IMR-90 (cell line): Measurements from ENCODE around the gene FCHSD2. TPM values are rescaled to one million over a fixed set of nuclear protein-coding genes. Genes with fewer than 3 reads are reported as not detected.
A peak's percentile ranks its signal among the peaks of the same experiment; 100 is the strongest.

Source experiments
- ATAC-seq: fragments of 200-7000 bp; cut with Tn5 transposase; 2 replicates; pipeline ENCODE4 v1.9.1; 2020; ENCODE audit warnings: low read depth, mild to moderate bottlenecking, moderate library complexity
- BruUV-seq: library from RNA; stranded (reverse); fragments of 400-500 nt; replicated peaks from 2 replicates; lab custom pipeline; 2021; lab: Mats Ljungman, UMichigan
- CTCF ChIA-PET: fragments of 300-600 bp; formaldehyde crosslinking; extraction: SDS; loops from one replicate; lab custom pipeline; 2021; ENCODE audit warnings: antibody characterized with exemption; lab: Yijun Ruan, JAX
- POLR2A ChIA-PET: fragments of 300-600 bp; sonication (Branson Sonifier 250); formaldehyde crosslinking; loops from one replicate; lab custom pipeline; 2022; ENCODE audit warnings: antibody characterized with exemption; ENCODE audit not compliant: unreplicated experiment; lab: Charles Lee
- DNase-seq: peaks from one replicate; pipeline ENCODE4 v3.0.0; 2013
- H2AFZ ChIP-seq: replicated peaks from 2 replicates; pipeline ENCODE3; 2013; ENCODE audit warnings: low read length, mild to moderate bottlenecking; ENCODE audit not compliant: poor library complexity
- H2AK5ac ChIP-seq: 2 replicates; pipeline ENCODE4 v1.6.1; 2013; ENCODE audit warnings: low read depth, low read length, inconsistent platforms
- H2AK9ac ChIP-seq: replicated peaks from 2 replicates; pipeline ENCODE3; 2013; ENCODE audit warnings: mild to moderate bottlenecking, low read depth, low read length, moderate library complexity; ENCODE audit not compliant: poor library complexity
- H2BK120ac ChIP-seq: 2 replicates; pipeline ENCODE4 v1.6.1; 2013; ENCODE audit warnings: low read depth, low read length, inconsistent platforms
- H2BK15ac ChIP-seq: 3 replicates; pipeline ENCODE4 v1.6.1; 2013; ENCODE audit warnings: low read depth, low read length, inconsistent platforms
- H2BK20ac ChIP-seq: 2 replicates; pipeline ENCODE4 v1.6.1; 2013; ENCODE audit warnings: low read depth, mild to moderate bottlenecking, inconsistent platforms, low read length, moderate library complexity
- H2BK5ac ChIP-seq: 2 replicates; pipeline ENCODE4 v1.6.1; 2013; ENCODE audit warnings: mild to moderate bottlenecking, low read depth, low read length, inconsistent platforms; ENCODE audit not compliant: poor library complexity, severe bottlenecking
- H3K14ac ChIP-seq: replicated peaks from 2 replicates; pipeline ENCODE4 v1.6.1; 2013; ENCODE audit warnings: low read depth, low read length, inconsistent platforms
- H3K18ac ChIP-seq: 2 replicates; pipeline ENCODE4 v1.6.1; 2013; ENCODE audit warnings: low read depth, low read length, control low read depth
- H3K23ac ChIP-seq: 2 replicates; pipeline ENCODE4 v1.6.1; 2013; ENCODE audit warnings: low read depth, low read length, inconsistent platforms
- H3K27ac ChIP-seq: 2 replicates; pipeline ENCODE4 v1.5.1; 2013; ENCODE audit warnings: mild to moderate bottlenecking, control low read depth, low read length; ENCODE audit not compliant: insufficient read depth
- H3K27me3 ChIP-seq: 2 replicates; pipeline ENCODE4 v1.6.1; 2013; ENCODE audit warnings: low read length; ENCODE audit not compliant: control insufficient read depth, insufficient read depth
- H3K36me3 ChIP-seq: 2 replicates; pipeline ENCODE4 v1.6.1; 2013; ENCODE audit warnings: low read length, mixed read lengths; ENCODE audit not compliant: control insufficient read depth, insufficient read depth
- H3K4ac ChIP-seq: 2 replicates; pipeline ENCODE4 v1.6.1; 2013; ENCODE audit warnings: low read depth, low read length, inconsistent platforms
- H3K4me1 ChIP-seq: 2 replicates; pipeline ENCODE4 v1.6.1; 2013; ENCODE audit warnings: low read length, mixed read lengths; ENCODE audit not compliant: control insufficient read depth, insufficient read depth
- H3K4me2 ChIP-seq: 2 replicates; pipeline ENCODE4 v1.6.1; 2013; ENCODE audit warnings: low read depth, mild to moderate bottlenecking, control low read depth, low read length, moderate library complexity
- H3K4me3 ChIP-seq: 2 replicates; pipeline ENCODE4 v1.5.1; 2013; ENCODE audit warnings: low read depth, mild to moderate bottlenecking, control low read depth, low read length, moderate library complexity; ENCODE audit not compliant: insufficient read depth
- H3K56ac ChIP-seq: 2 replicates; pipeline ENCODE4 v1.6.1; 2013; ENCODE audit warnings: low read length, inconsistent platforms; ENCODE audit not compliant: insufficient read depth; ENCODE audit errors: extremely low read depth
- H3K79me1 ChIP-seq, 2 experiments: 2 replicates each; pipeline ENCODE4 v1.6.1; 2013; ENCODE audit warnings: low read length in 2 of 2, inconsistent platforms in 1 of 2, low read depth in 1 of 2
- H3K9ac ChIP-seq: 2 replicates; pipeline ENCODE4 v1.6.1; 2013; ENCODE audit warnings: low read depth, low read length, control low read depth
- H3K9me1 ChIP-seq: 2 replicates; pipeline ENCODE4 v1.6.1; 2013; ENCODE audit warnings: low read length, inconsistent platforms; ENCODE audit not compliant: insufficient read depth
- H3K9me3 ChIP-seq: 2 replicates; pipeline ENCODE4 v1.6.1; 2013; ENCODE audit warnings: low read length; ENCODE audit not compliant: control insufficient read depth, insufficient read depth
- H4K20me1 ChIP-seq: 2 replicates; pipeline ENCODE4 v1.6.1; 2013; ENCODE audit warnings: low read length, inconsistent platforms; ENCODE audit not compliant: insufficient read depth
- H4K5ac ChIP-seq: 2 replicates; pipeline ENCODE4 v1.6.1; 2013; ENCODE audit warnings: mild to moderate bottlenecking, low read depth, low read length, control low read depth
- H4K8ac ChIP-seq, 2 experiments: 2 replicates each; pipeline ENCODE4 v1.6.1; 2013; ENCODE audit warnings: low read depth in 2 of 2, low read length in 2 of 2, control low read depth in 1 of 2, inconsistent platforms in 1 of 2
- H4K91ac ChIP-seq: 2 replicates; pipeline ENCODE4 v1.6.1; 2013; ENCODE audit warnings: low read depth, low read length, inconsistent platforms; ENCODE audit not compliant: insufficient read depth
- CHD1 ChIP-seq: IDR thresholded peaks from 2 replicates; pipeline ENCODE4 v1.6.1; 2012; ENCODE audit warnings: low read depth, low read length, improper control_type of control experiment
- POLR2A ChIP-seq: IDR thresholded peaks from 2 replicates; pipeline ENCODE4 v1.6.1; 2012; ENCODE audit warnings: mild to moderate bottlenecking, low read depth, low read length
- RAD21 ChIP-seq: IDR thresholded peaks from 2 replicates; pipeline ENCODE4 v1.6.1; 2012; ENCODE audit warnings: low read length, improper control_type of control experiment
- SMC3 ChIP-seq: fragments of 150-350 bp; IDR thresholded peaks from 2 replicates; pipeline ENCODE4 v1.6.1; 2016; ENCODE audit warnings: low read depth, mild to moderate bottlenecking, antibody characterized with exemption, low read length, moderate library complexity
- WGBS, 2 experiments: methylation state at CpG; one replicate each; pipeline versions ENCODE4 v1.1.5 to v1.1.7; 2013; ENCODE audit warnings: missing lambda C conversion rate in 2 of 2; ENCODE audit not compliant: insufficient read length in 1 of 2; ENCODE audit errors: extremely low coverage in 2 of 2; 5-methylcytosine and 5-hydroxymethylcytosine counted together
- dilution Hi-C: fragments of 300-500 bp; cut with HindIII; formaldehyde crosslinking; loops from one replicate; pipeline ENCODE4 v1.14.3; 2018; ENCODE audit warnings: low sequenced_read_pairs; ENCODE audit not compliant: unreplicated experiment
- in situ Hi-C: fragments of 300-500 bp; cut with MboI; formaldehyde crosslinking; loops from 3 replicates; pipeline ENCODE4 v1.14.3; 2019; ENCODE audit warnings: low sequenced_read_pairs, inconsistent platforms, mixed read lengths
- intact Hi-C: fragments of 100-400 bp; cut with micrococcal nuclease; formaldehyde crosslinking; loops from 2 replicates; pipeline ENCODE4 v1.10.0; 2022
- polyA plus RNA-seq, 3 experiments: library from polyadenylated mRNA; depleted of rRNA; stranded (reverse); fragments of >200 nt; gene quantifications; 2 replicates each; pipeline ENCODE4 v1.2.3, GENCODE V29; 2012; ENCODE audit warnings: low replicate concordance in 1 of 3
- total RNA-seq: library from RNA; depleted of rRNA; stranded (reverse); fragments of >200 nt; gene quantifications from 2 replicates; pipeline ENCODE4 v1.2.3, GENCODE V29; 2012
- TF ChIP-seq, protein P1 (sequence below): fragments of 150-350 bp; IDR thresholded peaks from 2 replicates; pipeline ENCODE4 v1.6.1; 2017; ENCODE audit warnings: mild to moderate bottlenecking, antibody characterized with exemption, low read length, low read depth
- TF ChIP-seq, protein P2 (sequence below): fragments of 150-350 bp; IDR thresholded peaks from 2 replicates; pipeline ENCODE4 v1.6.1; 2016; ENCODE audit warnings: low read depth, mild to moderate bottlenecking, low read length, moderate library complexity, borderline replicate concordance

The FCHSD2 gene
- total and polyA plus RNA-seq, 2 of the 4 experiments (the other 2 are of a cell fraction): 5.9 to 18.7 TPM

DNA sequence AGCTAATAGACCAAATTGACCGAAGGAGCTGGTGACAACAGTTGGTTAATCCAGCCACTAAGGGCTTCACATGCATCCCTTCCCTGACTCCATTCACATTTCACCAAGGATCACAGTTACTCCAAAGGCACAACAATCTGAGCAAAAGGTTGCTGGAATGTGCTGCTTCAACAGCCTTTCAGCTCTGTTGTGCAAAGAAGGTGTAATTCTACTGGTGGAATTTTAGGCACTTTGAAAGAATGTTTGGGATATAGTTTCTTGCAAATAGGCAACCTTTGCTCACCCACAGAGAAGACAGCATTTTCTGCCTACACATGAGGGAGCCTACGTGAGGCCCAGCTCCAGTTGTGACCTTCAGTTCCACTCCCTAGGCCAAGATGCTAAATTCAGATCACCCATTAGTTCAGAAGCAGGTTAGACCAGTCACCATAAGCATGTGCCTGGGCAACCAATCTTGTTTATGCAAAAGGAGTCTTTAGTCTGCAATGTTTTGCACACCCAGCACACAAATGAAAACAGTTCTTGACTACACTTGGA is 21.6 kb upstream of the FCHSD2 start:
- H2BK5ac ChIP-seq: peak overlapping the region; percentile 45
- POLR2A ChIA-PET: no interaction called here
- no peak overlapping the region for H3K4ac ChIP-seq
- DNase-seq: no peak
- H2AK5ac ChIP-seq: no peak overlapping the region
- no peaks in the 10 kb centered on the region for H3K9me3 ChIP-seq
- H2BK15ac ChIP-seq: no peak overlapping the region
- no peak overlapping the region for H3K4me2 ChIP-seq
- H4K5ac ChIP-seq: no peak overlapping the region; the same call in 1 of the 2 replicates
- CTCF ChIA-PET: interaction anchor here (3.1 kb wide), 1 partner anchor 14 kb away, joined by 10 read pairs; no protein-coding TSS in a partner anchor
- WGBS, 2 experiments: 20% methylated on average over 1 of the region's 2 CpGs; no CpG with 5 or more reads in 1 of the 2 experiments
- no peak overlapping the region for H3K23ac ChIP-seq
- H4K91ac ChIP-seq: no peak overlapping the region
- H4K20me1 ChIP-seq: no peaks in the 10 kb centered on the region
- peak overlapping the region; percentile 1; the same call in 1 of the 2 replicates for H3K18ac ChIP-seq
- no peak overlapping the region for H3K56ac ChIP-seq
- peaks cover 24% of the 10 kb centered on the region for H3K4me1 ChIP-seq
- no peaks in the 10 kb centered on the region for H3K27me3 ChIP-seq
- intact Hi-C loops (no loop called here), in situ Hi-C loops (no loop called here), dilution Hi-C loops (no loop called here)
- no peaks in the 10 kb centered on the region for H3K36me3 ChIP-seq
- H3K9me1 ChIP-seq: peaks cover 19% of the 10 kb centered on the region
- peak overlapping the region; percentile 19 for H2AFZ ChIP-seq
- H3K9ac ChIP-seq: no peak overlapping the region
- peaks cover 0 to 14% of the 10 kb centered on the region in 2 experiments; a peak in 2 of 4 replicates for H3K79me1 ChIP-seq
- no peak overlapping the region for H4K8ac ChIP-seq
- H3K27ac ChIP-seq: no peak overlapping the region
- H2AK9ac ChIP-seq: peak overlapping the region; percentile 33
- peak overlapping the region; percentile 48; the same call in 1 of the 2 replicates for H3K14ac ChIP-seq
- ATAC-seq: peak; percentile 19; the same call in 1 of the 2 replicates
- no TSS peak for BruUV-seq
- TF ChIP-seq, protein P1, sequence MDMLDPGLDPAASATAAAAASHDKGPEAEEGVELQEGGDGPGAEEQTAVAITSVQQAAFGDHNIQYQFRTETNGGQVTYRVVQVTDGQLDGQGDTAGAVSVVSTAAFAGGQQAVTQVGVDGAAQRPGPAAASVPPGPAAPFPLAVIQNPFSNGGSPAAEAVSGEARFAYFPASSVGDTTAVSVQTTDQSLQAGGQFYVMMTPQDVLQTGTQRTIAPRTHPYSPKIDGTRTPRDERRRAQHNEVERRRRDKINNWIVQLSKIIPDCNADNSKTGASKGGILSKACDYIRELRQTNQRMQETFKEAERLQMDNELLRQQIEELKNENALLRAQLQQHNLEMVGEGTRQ: no peak
- TF ChIP-seq CHD1 (no peak), SMC3 (no peak), RAD21 (no peak), POLR2A (no peak)
- TF ChIP-seq, protein P2, sequence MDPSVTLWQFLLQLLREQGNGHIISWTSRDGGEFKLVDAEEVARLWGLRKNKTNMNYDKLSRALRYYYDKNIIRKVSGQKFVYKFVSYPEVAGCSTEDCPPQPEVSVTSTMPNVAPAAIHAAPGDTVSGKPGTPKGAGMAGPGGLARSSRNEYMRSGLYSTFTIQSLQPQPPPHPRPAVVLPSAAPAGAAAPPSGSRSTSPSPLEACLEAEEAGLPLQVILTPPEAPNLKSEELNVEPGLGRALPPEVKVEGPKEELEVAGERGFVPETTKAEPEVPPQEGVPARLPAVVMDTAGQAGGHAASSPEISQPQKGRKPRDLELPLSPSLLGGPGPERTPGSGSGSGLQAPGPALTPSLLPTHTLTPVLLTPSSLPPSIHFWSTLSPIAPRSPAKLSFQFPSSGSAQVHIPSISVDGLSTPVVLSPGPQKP: no peak
- H3K4me3 ChIP-seq: no peak overlapping the region
- no peak overlapping the region for H2BK20ac ChIP-seq
- no peak overlapping the region for H2BK120ac ChIP-seq
